GM19463 (cell line): ENCODE measurements around the gene NEK4.

Source experiments
- ATAC-seq: cut with Tn5 transposase; IDR thresholded peaks from one replicate; pipeline ENCODE4 v1.9.1; 2021; ENCODE audit warnings: mild to moderate bottlenecking, moderate library complexity; ENCODE audit not compliant: unreplicated experiment

Gene NEK4

DNA sequence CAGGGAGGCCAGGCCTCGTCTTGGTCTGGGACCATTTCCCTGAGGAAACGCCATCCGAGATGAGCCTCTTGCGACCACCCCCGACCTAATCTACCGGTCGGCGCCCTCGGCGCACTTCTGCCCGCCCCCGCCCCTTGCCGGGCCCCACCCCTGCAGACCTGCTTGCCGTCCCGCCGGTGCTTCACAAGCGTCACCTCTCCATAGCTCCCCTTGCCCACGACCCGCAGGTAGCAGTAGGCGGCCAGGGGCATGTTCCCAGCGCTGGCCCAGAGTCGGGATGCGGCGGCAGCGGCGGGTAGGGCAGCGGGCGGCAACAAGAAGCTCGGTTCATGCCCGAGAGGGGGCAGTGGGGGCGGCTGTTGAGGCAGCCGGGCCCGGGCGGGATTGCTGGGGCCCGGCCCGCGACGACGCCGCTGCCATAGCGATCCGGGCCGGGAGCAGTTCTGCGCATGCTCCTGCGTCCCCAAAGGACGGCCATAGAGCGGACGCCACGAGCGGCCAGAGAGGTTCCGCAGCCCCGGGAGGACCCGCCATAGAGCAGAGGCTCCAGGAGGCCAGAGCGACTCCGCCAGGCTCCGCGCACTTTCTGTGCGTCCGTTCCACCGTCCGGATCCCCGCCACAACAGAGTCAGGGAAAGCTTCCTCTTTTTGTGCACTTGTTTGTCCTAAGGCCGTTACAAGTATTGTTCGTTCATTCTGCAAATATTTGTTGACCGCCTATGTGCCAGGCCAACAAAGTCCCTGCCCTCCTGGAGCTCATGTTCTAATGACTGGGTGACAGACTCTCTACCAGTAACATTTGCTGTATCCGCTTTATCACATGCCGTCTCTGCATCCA is at the start of gene NEK4:
Gene NEK4, minus strand, starts transcription at position 445 of the 838 bp plus-strand sequence. Its CDS starts 194 bp downstream, at position 251.
- ATAC-seq = peak; percentile 98

DNA sequence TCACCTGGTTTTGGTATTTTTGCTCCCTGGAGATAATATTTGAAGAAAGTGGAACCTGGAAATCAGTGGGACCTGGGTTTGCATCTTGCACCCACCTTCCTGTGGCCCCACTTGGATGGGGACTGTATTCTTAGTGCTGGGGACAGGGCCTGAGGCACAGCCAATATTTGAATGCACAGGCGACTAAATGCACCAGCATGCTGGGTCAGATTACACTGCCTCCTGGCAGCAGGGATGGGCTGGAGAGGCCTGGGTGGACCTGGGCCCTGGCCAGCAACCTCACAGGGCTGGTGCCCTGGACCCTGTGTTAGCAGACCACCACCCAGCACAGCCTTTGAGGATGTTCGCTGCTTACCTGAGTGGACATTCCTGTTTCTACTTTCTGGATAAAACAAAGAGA is 49.2 kb upstream of the NEK4 start:
- ATAC-seq = no peak

DNA sequence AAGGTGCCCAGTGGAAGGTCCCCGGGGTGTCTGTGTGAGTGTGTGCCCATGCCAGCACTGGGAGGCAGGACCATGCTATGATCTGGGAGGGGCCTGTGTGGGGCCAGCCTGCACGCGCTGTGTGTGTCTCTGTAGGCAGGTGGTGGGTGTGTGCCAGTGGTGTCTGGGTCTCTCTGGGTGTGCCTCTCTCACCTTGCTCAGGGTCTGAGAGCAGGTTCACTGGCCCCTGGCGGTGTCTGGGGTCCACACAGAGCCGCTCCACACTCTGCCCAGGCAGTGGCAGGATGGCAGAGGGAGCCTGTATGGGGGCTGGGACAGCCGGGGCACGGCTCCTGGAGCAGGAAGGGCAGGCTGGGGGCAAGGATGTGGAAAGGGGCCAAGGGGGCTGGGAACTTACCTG is 47.1 kb upstream of the NEK4 start:
- no peak for ATAC-seq

DNA sequence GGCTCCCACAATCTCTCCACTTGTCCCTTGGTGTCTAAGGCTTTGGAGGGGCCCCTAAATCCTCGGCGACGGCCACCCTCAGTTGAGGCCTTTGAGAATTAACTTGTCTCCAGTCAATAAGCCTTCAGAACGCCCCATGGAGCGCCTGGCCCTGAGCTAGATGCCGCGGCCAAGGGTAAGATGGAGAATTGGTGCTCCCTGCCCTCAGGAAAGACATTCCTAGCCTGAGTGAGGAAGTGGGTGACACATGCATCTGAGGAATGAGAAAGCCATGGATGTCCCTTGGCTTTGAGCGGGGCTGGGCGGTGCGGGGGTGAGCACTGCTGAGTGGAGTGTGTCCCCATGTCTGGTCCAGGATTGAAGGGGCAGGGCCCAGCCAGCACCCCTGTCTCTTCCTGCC is 46.5 kb upstream of the NEK4 start:
- no peak for ATAC-seq

DNA sequence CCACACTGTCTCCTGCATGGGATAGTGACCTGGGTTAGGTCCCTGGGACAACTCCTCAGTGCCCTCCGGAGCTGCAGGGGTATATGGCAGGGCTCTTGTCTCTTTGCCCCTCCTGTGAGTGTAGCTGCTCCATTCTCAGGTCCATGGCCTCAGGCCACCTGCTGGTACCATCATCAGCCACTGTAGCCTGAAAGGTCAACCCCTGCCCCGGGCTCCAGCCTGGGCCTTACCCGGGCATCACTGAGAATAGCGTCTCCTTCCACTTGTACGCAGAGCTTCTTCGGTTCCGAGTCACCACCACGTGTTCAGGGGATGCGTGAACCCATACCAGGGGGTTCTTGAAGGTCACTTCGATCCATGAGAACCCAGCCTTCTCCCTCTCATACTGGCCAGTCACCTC is 45.9 kb upstream of the NEK4 start:
- ATAC-seq = no peak

DNA sequence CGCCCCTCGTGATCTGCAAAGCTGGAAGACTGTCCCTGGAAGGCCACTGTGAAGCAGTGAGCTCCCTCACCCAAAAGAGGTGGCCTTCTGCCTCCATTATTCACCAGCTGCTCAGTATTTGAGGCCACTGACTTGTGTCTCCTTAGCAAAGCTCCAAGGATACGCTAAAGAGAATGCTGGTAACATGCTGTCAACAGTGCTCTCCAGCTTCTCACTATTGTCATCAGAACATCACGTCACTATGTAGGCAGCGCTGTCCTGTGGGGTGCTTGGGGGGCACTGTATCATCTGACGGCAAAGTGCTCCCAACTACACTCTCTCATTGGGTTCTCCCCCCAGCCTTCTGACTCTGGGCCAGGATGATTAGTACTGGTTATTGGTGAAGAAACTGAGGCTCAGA is 45.5 kb upstream of the NEK4 start:
- ATAC-seq = no peak

DNA sequence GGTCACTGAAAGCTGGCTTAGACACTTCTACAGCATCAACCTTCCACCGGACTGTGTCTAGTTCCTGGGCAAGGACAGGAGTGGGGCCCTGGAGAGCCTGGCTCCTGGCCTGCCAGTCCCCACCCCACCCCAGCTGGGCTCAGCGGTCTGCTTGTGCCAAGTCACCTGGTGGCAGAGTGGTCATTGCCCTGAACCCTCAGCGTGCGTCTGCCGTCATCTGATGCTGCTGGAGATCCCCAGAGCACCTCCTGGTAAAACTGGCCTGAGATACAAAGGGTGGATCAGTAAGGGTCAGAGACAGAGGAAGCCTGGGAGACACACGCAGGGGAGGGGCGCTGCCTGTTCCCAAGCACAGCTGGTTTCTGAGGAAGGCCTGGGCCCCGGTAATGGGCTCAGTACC is 43.1 kb upstream of the NEK4 start:
- ATAC-seq = no peak

DNA sequence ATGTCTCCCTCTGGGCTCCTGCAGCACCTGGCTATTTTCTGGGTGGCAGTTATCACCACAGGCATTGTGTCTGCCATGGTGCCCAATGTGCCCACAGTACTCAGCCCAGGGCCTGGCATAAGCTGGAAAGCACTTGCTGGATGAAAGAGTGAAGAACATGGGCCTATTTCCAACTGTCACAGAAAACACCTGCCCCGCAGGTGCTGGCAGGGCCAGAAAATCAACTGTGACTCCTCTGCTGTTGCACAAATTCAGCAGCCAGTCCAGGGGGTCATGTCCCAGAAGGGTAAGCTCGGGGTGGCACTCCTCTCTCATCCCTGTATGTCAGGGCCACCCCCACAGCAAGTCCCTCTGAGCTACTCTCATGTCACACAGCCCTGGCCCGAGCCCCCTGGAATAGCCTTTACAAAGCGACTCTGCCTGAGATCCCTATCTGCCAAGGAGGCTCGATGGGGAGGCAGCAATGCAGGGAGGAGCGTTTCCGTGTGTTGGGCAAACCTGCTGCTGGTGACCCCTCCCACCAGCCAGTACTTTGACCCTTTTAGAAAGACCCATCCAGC is 40.8 kb upstream of the NEK4 start:
- no peak for ATAC-seq

DNA sequence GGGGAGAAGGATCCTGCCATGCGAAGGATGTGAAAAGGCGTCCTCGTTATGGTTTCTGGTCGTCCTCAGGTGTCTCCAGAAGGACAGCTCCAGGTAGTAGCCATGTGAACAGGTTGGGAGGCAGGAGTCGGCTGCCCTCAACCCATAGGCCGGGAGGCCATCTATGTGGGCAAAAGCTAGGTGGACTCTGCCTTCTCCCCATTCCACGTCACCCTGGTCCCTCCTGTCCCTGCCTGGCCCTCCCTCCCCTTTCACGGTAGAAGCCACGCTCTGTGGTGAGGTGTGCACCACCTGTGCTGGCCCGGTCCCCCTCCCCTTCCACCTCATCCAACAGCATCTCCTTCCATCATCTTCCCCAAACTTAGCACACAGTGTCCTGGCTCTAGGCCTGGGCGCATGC is 40.2 kb upstream of the NEK4 start:
- ATAC-seq = no peak

DNA sequence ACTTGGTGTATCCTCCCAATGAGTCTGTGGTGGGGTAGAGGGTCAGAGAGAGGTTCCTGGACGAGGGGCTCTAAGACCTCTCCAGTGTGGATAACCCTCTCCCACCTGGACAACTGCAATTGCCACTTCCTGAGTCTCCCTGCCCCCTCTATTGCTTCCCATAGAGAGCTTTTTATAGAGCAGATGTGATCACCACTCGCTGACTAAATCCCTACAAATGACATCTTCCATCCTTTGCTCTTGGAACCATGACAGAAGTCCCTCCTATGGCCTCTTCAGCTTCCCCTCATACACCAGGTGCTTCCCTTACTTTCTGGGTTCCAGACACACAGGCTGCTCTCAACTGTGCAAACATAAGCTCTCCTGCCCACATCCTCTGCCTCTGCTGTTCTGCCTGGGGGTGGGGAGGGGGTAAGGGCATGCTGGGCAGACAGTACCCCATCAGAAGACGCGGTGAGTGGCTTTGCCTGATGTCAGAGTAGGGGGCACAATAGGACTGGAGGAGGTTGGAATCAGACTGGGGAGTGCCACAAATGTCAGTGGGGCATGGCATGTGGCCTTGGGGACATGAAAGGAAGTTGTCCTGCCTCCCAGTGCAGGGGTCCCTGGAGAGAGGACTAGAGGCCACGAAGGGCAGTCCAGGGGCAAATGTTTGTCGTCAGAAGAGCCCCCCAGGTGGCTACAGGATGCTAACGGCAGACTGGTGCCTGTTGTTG is 39.1 kb upstream of the NEK4 start:
- ATAC-seq = no peak

DNA sequence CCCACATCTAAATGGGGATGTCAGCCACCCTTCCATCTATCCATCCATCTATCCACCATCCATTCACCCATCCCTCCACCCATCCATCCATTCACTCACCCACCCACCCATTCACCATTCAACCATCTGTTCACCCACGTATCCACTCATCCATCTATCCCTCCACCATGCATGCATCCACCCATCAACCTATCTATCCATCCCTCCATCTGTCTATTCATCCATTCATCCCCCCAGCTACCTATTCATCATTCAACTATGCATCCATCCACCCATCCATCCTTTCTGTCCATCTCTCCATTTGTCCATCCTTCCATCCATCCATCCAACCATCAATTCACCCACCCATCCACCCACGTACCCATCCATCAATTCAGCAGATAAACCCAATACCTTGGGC is 38.4 kb upstream of the NEK4 start:
- no peak for ATAC-seq

DNA sequence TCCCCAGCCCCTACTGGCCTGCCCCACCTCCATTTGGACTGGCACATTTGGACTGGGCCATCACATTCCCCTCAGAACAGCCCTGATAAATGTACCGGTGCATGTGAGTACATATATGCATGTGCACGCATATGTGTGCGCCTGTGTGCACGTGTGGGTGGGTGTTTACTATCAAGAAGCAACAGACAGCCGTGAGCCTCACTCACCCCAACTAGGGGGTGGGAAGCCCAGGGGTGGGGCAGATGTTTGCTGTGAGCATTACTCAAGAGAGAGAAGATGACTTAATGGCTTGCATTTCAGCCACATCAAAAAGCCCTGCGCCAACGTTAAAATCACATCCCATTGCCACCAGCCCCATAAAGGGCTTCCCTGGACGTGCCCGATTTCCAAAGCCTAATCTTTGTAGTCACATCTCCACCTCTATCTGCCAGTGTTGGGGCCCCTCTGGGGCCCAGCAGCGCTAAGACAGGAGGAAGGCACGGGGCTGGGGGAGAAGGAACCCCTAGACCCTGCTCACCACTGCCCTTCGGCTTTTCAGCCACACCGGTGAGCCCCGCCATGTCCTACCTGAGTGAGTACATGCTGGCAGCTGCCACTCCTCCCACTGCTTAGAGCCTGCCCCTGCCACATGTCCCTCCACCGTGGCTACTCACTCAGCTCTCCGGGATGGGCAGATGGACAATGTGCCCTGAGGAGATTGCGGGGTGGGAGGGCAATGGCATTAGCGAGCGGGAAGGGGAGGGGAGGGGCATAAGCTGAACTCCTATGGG is 34.7 kb upstream of the NEK4 start:
- ATAC-seq = no peak

DNA sequence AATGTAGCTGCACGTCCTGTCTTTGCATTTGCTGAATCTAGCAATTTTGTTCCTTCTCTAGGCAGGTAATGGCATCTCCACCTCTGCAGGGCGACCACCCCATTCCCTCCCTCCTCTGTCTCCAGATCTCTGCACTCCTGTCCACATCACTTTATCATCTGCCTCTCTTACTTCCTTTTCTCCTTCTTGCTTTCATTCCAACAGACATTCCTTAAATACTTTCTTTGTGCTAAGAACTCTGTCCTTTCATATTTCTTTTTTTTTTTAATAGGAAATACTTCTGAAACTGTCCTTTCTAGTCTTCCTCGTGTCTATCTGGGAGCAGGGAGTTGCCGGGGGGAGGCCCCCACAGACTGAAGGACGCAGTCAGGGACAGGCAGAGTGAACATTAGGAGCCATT is 31.1 kb upstream of the NEK4 start:
- no peak for ATAC-seq

DNA sequence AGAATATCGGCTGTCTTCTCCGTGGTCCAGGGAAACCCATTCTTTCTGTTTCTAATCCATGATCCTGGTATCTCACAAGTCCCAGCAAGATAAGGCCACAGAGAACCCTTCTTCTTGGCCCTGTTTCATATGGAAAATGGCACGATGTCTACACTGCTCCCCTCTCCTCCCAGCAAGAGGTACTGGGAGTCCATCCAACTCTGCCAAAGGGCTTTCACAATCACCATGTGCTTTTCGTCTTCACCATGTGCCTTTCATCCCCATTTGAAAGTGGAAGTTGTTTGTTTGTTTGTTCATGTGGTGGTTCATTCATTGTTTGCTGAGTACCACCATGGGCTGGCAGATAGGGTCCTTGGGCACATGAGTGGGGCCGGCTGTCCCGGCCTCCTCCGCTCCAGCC is 29.3 kb upstream of the NEK4 start:
- ATAC-seq = no peak

DNA sequence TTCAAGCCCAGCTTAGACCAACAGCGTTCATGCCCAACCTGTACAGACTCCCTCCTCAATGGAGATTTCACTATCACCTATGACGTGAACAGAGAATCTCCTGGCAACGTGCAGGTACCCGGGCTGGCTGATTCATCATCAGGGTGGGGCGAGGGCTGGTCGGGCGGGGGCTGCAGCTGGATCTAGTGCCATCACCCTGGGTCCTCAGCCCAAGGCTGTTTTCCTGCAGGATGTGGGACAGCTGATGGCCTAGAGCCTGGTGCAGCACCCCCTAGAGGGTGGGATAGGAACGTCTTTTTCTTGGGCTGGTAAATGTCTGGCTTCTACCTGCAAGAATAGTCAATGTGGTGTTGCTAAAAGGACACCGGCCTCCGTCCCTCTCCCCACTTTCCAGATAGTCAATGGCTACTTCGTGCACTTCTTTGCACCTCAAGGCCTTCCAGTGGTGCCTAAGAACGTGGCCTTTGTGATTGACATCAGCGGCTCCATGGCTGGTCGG is 28.3 kb upstream of the NEK4 start:
- ATAC-seq = no peak

DNA sequence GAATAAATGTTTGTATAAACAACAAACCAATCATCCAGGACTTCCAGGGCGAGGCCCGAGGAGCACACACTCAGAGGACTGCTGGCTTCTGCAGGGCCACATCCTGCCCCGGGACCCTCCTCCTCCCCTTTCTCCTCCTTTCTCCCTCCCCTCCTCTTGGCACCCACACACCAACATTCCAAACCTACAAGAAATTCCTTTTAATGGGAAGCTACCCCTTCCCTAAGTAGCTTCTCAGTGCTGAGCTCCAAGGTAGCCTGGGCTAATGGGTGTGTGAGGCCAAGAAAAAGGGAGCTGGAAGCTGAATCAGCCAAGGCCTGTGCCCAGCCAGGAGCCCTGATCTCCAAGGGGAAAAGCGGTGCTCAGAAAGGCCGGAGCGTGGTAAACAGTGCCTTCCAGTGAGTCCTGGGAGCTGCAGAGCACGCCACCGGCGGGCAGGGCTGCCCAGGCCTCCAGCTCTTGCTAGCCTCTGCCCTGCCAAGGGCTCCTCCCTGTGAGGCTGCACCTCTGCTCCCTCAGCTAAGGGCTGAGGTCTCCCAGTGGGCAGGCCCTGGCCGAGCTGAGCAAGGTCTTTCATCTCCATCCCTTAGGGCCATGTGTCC is 27.7 kb upstream of the NEK4 start:
- no peak for ATAC-seq

DNA sequence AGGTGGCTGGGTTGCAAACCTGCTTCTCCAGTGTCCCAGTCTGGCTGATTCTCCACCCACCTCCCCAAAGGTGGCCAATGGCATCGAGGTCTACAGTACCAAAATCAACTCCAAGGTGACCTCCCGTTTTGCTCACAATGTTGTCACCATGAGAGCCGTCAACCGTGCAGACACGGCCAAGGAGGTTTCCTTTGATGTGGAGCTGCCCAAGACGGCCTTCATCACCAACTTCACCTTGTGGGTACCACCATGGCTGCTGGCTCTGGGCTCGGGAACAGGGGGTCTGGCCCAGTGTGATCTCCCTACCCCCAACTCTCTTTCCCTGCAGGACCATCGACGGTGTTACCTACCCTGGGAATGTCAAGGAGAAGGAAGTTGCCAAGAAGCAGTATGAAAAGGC is 25.7 kb upstream of the NEK4 start:
- ATAC-seq = no peak

DNA sequence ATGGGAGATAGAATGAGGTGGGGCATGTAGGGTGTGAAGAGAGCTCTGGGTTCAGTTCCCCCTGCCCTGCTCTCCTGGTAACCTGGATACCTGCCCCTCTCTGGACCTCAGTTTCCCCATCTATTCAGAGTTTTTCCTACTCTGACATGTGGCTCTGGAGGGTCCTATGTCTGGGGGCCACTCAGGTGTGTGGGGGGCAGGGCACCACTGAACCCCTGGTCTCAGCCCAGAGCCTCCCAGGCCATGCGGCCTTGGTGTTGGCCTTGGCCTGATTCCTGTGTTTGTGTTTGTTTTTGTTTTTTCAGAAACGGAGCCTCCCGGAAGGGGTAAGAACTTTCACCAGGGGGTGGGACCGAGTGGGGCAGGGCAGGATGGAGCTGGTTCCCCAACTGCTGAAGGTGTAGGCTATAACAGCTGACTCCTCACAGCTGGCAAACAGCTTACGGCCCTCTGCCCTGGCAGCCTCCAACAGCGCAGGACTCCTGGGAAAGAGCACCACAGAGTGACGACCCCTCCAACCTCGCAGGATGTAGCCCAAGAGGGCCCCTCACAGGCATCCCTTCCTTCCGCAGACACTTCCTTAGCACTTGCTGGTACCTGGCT is 24.7 kb upstream of the NEK4 start:
- no peak for ATAC-seq

DNA sequence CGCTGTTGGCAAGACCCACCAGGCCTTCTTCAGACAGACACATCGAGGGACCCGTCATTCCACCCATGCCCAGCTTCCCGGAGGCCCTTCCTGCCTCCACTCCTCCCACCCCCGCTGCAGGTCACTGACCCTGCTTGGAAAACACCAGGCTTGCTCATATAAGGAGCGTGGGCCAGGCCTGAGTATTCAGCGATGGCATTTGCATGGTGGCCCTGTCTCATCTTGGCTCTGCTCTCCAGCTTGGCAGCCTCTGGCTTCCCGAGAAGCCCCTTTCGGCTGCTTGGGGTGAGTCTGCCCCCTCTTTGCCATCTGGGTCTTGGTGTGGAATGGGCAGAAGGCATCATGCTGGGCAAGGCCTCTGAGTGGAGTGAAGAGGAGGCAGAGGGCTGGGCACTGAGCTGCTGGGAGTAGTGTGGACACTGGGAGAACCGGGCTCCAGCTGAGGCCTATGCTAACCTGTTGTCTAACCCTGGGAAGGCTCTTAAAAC is 23.9 kb upstream of the NEK4 start, which contains the start of gene ITIH3:
Gene ITIH3, plus strand, starts transcription at position 185 of the 488 bp plus-strand sequence. Its CDS starts 8 bp downstream, at position 193.
- ATAC-seq = no peak
